ENCODE data around the gene ZNF30. TPM values are rescaled to one million over a fixed set of nuclear protein-coding genes. Genes with fewer than 3 reads are reported as not detected.
"Not testable (repeated sequence)": the region's sequence is repeated elsewhere in the genome, so short reads cannot be mapped to it uniquely, and the experiment has no call there.

The ZNF30 gene
- total and polyA plus RNA-seq, 2 experiments from 2014 or later = 2.2 TPM

DNA sequence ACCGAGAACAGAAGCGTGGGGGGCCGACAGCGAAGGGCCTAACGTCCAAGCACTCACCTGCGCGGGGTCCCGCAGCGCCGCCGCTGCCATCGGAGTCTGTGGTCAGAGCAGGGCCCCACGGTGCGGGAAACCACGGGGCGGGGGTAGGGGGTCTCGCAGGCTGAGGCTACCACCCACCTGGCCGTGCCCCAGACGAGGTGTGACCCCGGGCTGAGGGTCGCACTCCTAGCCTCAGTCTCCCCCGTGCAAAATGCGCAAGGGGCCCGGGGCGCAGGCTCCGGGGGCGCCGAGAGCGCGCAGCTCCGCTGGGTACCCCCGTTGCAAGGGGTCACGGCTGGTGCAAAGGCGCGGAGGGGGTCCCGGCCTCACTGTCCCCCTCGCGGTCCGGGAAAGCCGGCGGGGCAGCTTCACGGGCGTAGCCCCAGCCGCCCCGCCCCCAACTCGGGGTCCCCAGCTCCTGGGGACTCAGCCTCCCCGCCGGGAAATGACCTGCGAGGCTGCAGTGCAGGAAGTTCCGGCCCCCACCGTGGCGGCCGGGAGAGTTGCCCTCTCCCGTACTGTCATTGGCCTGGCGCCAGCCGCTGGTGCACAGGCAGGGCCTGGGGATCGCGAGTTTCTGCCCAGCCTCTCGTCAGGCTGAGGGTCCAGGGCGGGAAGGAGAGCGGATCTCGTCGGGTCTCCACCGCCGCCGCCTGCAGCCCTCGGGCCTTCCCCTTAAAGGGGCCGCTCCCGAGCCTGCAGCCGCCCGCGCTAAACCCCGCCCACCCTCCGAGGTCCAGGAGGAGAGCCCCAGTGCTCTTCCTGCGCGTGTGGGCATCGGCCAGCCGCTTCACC is 37.1 kb downstream of the ZNF30 start, which contains the start of gene ZNF792:
Gene ZNF792 (minus strand): TSS at position 657 of the 834 bp plus-strand sequence. CDS start 567 bp downstream, at position 90.
- Histone ChIP-seq H3K9me3 (ENCODE audit: low read depth) (no peaks in the 10 kb centered on the region), H2AFZ (peak within 1 kb of the TSS; percentile 84), H3K9me2 (ENCODE audit: insufficient read depth) (no peaks in the 10 kb centered on the region), H3K36me3 (ENCODE audit: low read depth) (peaks cover 9% of the 10 kb centered on the region), H3K79me2 (ENCODE audit: insufficient read depth) (peaks cover 20% of the 10 kb centered on the region), H3K4me1 (ENCODE audit: insufficient read depth) (peaks cover 21% of the 10 kb centered on the region; the same call in 1 of the 2 replicates), H3K9ac (peak within 1 kb of the TSS; percentile 68), H3K27me3 (replicated peaks; ENCODE audit: insufficient read depth) (no peaks in the 10 kb centered on the region), H3F3A (ENCODE audit: insufficient read depth) (peaks cover 6% of the 10 kb centered on the region; the same call in 1 of the 2 replicates), H3K4me2 (ENCODE audit: unreplicated experiment) (peak within 1 kb of the TSS; percentile 80), H4K20me1 (ENCODE audit: insufficient read depth) (no peaks in the 10 kb centered on the region), H3K4me3 (peak within 1 kb of the TSS; percentile 85), H3K27ac (no peak within 1 kb of the TSS)
- in situ Hi-C loops (cut with MboI) = no loop called here
- no peak for TF ChIP-seq EZH2phosphoT487 (IDR thresholded peaks at IDR 0.05; ENCODE audit: insufficient read depth, low read depth)
- no peak for TF ChIP-seq EZH2 (IDR thresholded peaks at IDR 0.05; ENCODE audit: insufficient read depth, poor library complexity, severe bottlenecking)
- DNase-seq = peak; percentile 73
- 2 to 3% methylated on average over 50 to 71 of the region's 78 CpGs for WGBS, 2 experiments (ENCODE audit: low coverage in 1 of 2, low lambda C conversion rate in 2 of 2, missing lambda C conversion rate in 2 of 2)

DNA sequence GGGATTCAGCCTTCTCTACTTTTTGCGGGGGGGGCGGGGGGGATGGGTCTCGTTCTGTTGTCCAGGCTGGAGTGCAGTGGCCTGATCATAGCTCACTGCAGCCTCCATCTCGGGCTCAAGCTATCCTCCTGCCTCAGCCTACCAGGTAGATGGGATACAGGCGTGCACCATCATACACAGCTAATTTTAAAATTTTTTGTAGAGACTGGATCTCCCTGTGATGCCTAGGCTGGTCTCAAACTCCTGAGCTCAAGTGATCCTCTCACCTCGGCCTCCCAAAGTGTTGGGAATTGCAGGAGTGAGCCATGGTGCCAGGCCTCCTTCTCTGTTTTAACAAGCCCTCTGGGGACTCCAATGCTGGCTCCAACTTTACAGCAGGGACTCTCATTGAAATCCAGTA is 37.9 kb downstream of the ZNF30 start:
- Histone ChIP-seq H4K20me1 (ENCODE audit: insufficient read depth) (no peaks in the 10 kb centered on the region), H3K9ac (no peak overlapping the region), H3K4me1 (ENCODE audit: insufficient read depth) (peaks cover 21% of the 10 kb centered on the region; the same call in 1 of the 2 replicates), H3K79me2 (ENCODE audit: insufficient read depth) (peaks cover 20% of the 10 kb centered on the region), H3F3A (ENCODE audit: insufficient read depth) (peaks cover 6% of the 10 kb centered on the region; the same call in 1 of the 2 replicates), H3K36me3 (ENCODE audit: low read depth) (0 out of 2 replicates have a peak, but pooled peaks cover 3% of the 10 kb centered on the region), H3K9me2 (ENCODE audit: insufficient read depth) (no peaks in the 10 kb centered on the region), H3K27ac (no peak overlapping the region), H3K27me3 (replicated peaks; ENCODE audit: insufficient read depth) (no peaks in the 10 kb centered on the region), H3K4me2 (ENCODE audit: unreplicated experiment) (no peak overlapping the region), H3K9me3 (ENCODE audit: low read depth) (no peaks in the 10 kb centered on the region), H2AFZ (no peak overlapping the region), H3K4me3 (no peak overlapping the region)
- DNase-seq = no peak
- in situ Hi-C loops (cut with MboI) = no loop called here
- TF ChIP-seq EZH2phosphoT487 (IDR thresholded peaks at IDR 0.05; ENCODE audit: insufficient read depth, low read depth) (no peak), EZH2 (IDR thresholded peaks at IDR 0.05; ENCODE audit: insufficient read depth, poor library complexity, severe bottlenecking) (no peak)
- WGBS, 2 experiments (ENCODE audit: low coverage in 1 of 2, low lambda C conversion rate in 2 of 2, missing lambda C conversion rate in 2 of 2) = 20 to 22% methylated on average over 2 to 6 of the region's 6 CpGs

DNA sequence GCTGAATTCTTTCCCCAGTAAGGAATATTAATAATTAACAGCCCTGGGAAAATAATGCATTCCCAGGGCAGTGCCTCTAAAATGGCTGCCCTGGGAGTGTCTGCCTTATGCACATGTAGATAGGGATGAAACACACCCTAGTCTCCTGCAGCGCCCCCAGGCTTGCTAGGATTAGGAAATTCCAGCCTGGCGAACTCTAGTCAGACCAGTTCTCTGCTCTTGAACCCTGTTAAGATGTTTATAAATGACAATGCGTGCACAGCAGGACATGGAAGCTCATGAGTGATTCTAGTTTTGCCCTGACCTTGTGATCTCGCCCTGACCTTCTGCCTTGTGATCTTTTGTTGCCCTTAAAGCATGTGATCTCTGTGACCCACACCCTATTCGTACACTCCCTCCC is 38.8 kb downstream of the ZNF30 start:
- in situ Hi-C loops (cut with MboI); H3K9me3 ChIP-seq (ENCODE audit: low read depth); H4K20me1 ChIP-seq (ENCODE audit: insufficient read depth); H3K36me3 ChIP-seq (ENCODE audit: low read depth); H3K27me3 ChIP-seq (replicated peaks; ENCODE audit: insufficient read depth); H3K9ac ChIP-seq; H2AFZ ChIP-seq; H3K9me2 ChIP-seq (ENCODE audit: insufficient read depth); DNase-seq; H3K27ac ChIP-seq; H3K4me2 ChIP-seq (ENCODE audit: unreplicated experiment); H3K4me3 ChIP-seq; H3F3A ChIP-seq (ENCODE audit: insufficient read depth): not testable (repeated sequence)
- Histone ChIP-seq H3K79me2 (ENCODE audit: insufficient read depth) (peaks cover 20% of the 10 kb centered on the region), H3K4me1 (ENCODE audit: insufficient read depth) (peaks cover 21% of the 10 kb centered on the region; the same call in 1 of the 2 replicates)
- 48 to 51% methylated on average over 5 of the region's 5 CpGs for WGBS, 2 experiments (ENCODE audit: low coverage in 1 of 2, low lambda C conversion rate in 2 of 2, missing lambda C conversion rate in 2 of 2)

DNA sequence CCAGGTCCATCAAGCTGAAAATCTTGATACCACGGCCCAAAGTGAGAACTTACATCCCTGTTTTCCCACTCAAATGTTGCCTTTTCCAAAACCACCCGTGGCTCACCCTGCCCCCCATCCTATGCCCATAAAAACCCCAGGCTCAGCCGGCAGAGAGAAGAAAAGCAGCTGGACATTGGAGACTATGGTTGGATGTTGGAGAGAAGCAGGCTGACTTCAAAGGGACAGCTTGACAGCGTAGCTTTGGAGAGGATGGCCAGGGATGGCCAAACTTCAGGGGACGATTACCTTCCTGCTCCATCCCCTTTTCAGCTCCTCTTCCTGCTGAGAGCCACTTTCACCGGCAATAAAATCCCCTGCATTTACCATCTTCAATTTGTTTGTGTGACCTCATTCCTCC is 40.8 kb downstream of the ZNF30 start:
- no peaks in the 10 kb centered on the region for H3K9me2 ChIP-seq (ENCODE audit: insufficient read depth)
- no peak overlapping the region for H3K9ac ChIP-seq
- in situ Hi-C loops (cut with MboI) = no loop called here
- no peaks in the 10 kb centered on the region for H3F3A ChIP-seq (ENCODE audit: insufficient read depth)
- H3K4me1 ChIP-seq (ENCODE audit: insufficient read depth) = peaks cover 7% of the 10 kb centered on the region; the same call in 1 of the 2 replicates
- H3K27me3 ChIP-seq (replicated peaks; ENCODE audit: insufficient read depth) = no peaks in the 10 kb centered on the region
- no peak overlapping the region for H3K4me3 ChIP-seq
- H4K20me1 ChIP-seq (ENCODE audit: insufficient read depth) = no peaks in the 10 kb centered on the region
- H3K9me3 ChIP-seq (ENCODE audit: low read depth) = no peaks in the 10 kb centered on the region
- H3K36me3 ChIP-seq (ENCODE audit: low read depth) = no peaks in the 10 kb centered on the region
- no peak overlapping the region for H3K27ac ChIP-seq
- TF ChIP-seq EZH2 (IDR thresholded peaks at IDR 0.05; ENCODE audit: insufficient read depth, poor library complexity, severe bottlenecking) (no peak), EZH2phosphoT487 (IDR thresholded peaks at IDR 0.05; ENCODE audit: insufficient read depth, low read depth) (no peak)
- H3K4me2 ChIP-seq (ENCODE audit: unreplicated experiment) = no peak overlapping the region
- 27 to 34% methylated on average over 6 of the region's 6 CpGs for WGBS, 2 experiments (ENCODE audit: low coverage in 1 of 2, low lambda C conversion rate in 2 of 2, missing lambda C conversion rate in 2 of 2)
- no peak overlapping the region for H2AFZ ChIP-seq
- peaks cover 9% of the 10 kb centered on the region for H3K79me2 ChIP-seq (ENCODE audit: insufficient read depth)
- no peak for DNase-seq

Data from GM23248 (cell line).